Measurements from ENCODE around the gene NAA60.

The NAA60 gene

GRCh38 chr16:3431779-3432219 lies 11.7 kb upstream of the NAA60 start:
- TF ChIP-seq CTCF (IDR thresholded peaks at IDR 0.05; ENCODE audit: insufficient read depth, missing control alignments): no peak
- no peak for DNase-seq (ENCODE audit: insufficient read length, low spot score)
- FAIRE-seq: no peak

- TF ChIP-seq CTCF (IDR thresholded peaks at IDR 0.05; ENCODE audit: insufficient read depth, missing control alignments): no peak
- no peak for DNase-seq (ENCODE audit: insufficient read length, low spot score)
- no peak for FAIRE-seq
Observed at GRCh38 chr16:3434373-3434772, 9.1 kb upstream of the NAA60 start.

GRCh38 chr16:3439637-3440036 lies 3.8 kb upstream of the NAA60 start:
- no peak for TF ChIP-seq CTCF (IDR thresholded peaks at IDR 0.05; ENCODE audit: insufficient read depth, missing control alignments)
- DNase-seq (ENCODE audit: insufficient read length, low spot score): no peak
- FAIRE-seq: no peak

GRCh38 chr16:3444032-3444388 lies 530 bp downstream of the NAA60 start:
- no peak for TF ChIP-seq CTCF (IDR thresholded peaks at IDR 0.05; ENCODE audit: insufficient read depth, missing control alignments)
- no peak for DNase-seq (ENCODE audit: insufficient read length, low spot score)
- no peak for FAIRE-seq

- FAIRE-seq (no peak), DNase-seq (ENCODE audit: insufficient read length, low spot score) (no peak)
- no peak for TF ChIP-seq CTCF (IDR thresholded peaks at IDR 0.05; ENCODE audit: insufficient read depth, missing control alignments)
Observed at GRCh38 chr16:3454093-3454492, 10.6 kb downstream of the NAA60 start.

- no peak for TF ChIP-seq CTCF (IDR thresholded peaks at IDR 0.05; ENCODE audit: insufficient read depth, missing control alignments)
- DNase-seq (ENCODE audit: insufficient read length, low spot score) (no peak), FAIRE-seq (no peak)
Observed at GRCh38 chr16:3454631-3455147, 11.2 kb downstream of the NAA60 start.

- peak; percentile 97 for DNase-seq (ENCODE audit: insufficient read length, low spot score)
- TF ChIP-seq CTCF (IDR thresholded peaks at IDR 0.05; ENCODE audit: insufficient read depth, missing control alignments): peak; percentile 38
- no peak for FAIRE-seq
Observed at GRCh38 chr16:3457434-3458252, 14.2 kb downstream of the NAA60 start.

Data from D721Med (cell line).